AG09319 (cell line): Measurements from ENCODE around the gene STRN4.
"Not testable (repeated sequence)": the region's sequence is repeated elsewhere in the genome, so short reads cannot be mapped to it uniquely, and the experiment has no call there.

Source experiments
- DNase-seq: peaks from one replicate; pipeline ENCODE4 v3.0.0-alpha.2; 2010; ENCODE audit warnings: low read depth; ENCODE audit errors: extremely low read depth
- CTCF ChIP-seq: IDR thresholded peaks from 2 replicates; pipeline ENCODE4 v1.5.1; 2011; ENCODE audit warnings: low read depth, mild to moderate bottlenecking, inconsistent platforms, low read length, moderate library complexity

Gene STRN4

GRCh38 chr19:46714444-46715106 is 31.7 kb downstream of the STRN4 start:
- TF ChIP-seq CTCF: no peak
- no peak for DNase-seq

GRCh38 chr19:46713781-46714443 is 32.3 kb downstream of the STRN4 start:
- DNase-seq: peak; percentile 58

GRCh38 chr19:46712768-46713338 is 33.4 kb downstream of the STRN4 start:
- not testable (repeated sequence) for DNase-seq

More at GRCh38 chr19:46713781-46714443, 32.3 kb downstream of the STRN4 start:
- no peak for TF ChIP-seq CTCF

GRCh38 chr19:46710687-46711086 is 35.6 kb downstream of the STRN4 start:
- no peak for DNase-seq
- TF ChIP-seq CTCF: no peak

- DNase-seq: no peak
- TF ChIP-seq CTCF: peak; percentile 92
Measured at GRCh38 chr19:46704379-46705076, 41.7 kb downstream of the STRN4 start.

GRCh38 chr19:46700704-46701103 is 45.5 kb downstream of the STRN4 start:
- TF ChIP-seq CTCF: no peak

GRCh38 chr19:46698395-46699321 is 47.6 kb downstream of the STRN4 start:
- DNase-seq: no peak
- TF ChIP-seq CTCF: no peak

More at GRCh38 chr19:46700704-46701103, 45.5 kb downstream of the STRN4 start:
- no peak for DNase-seq
